ENCODE measurements around the gene COG3. TPM values are rescaled to one million over a fixed set of nuclear protein-coding genes. Genes with fewer than 3 reads are reported as not detected.

Gene COG3
- total and polyA plus RNA-seq, 10 of the 15 experiments (the other 5 are each of a cell fraction or from before 2014, with no cell fraction given), result 6.1 to 35.1 (median 22.6) TPM

- H3K9me3 ChIP-seq (replicated peaks; ENCODE audit: control insufficient read depth, insufficient read depth, low read length), result no peaks in the 10 kb centered on the region
- ChIA-PET POLR2A (interaction anchor here (0.6 to 2.5 kb wide), 8 partner anchors 23 to 708 kb away, joined by 3 to 6 read pairs (median 4); partner anchors contain the start of gene TPT1), RAD21 (ENCODE audit: unreplicated experiment) (interaction anchor here (1.4 kb wide), 1 partner anchor 25 kb away, joined by 5 read pairs; no protein-coding TSS in a partner anchor), SMC1A (ENCODE audit: uncharacterized antibody, unreplicated experiment) (interaction anchor here (1.0 to 1.9 kb wide), 7 partner anchors 11 to 283 kb away, joined by 3 to 5 read pairs (median 3); partner anchors contain the start of gene TPT1), CTCF (interaction anchor here (0.6 to 3.6 kb wide), 9 partner anchors 12 to 758 kb away, joined by 3 to 17 read pairs (median 3); no protein-coding TSS in a partner anchor)
- no peaks in the 10 kb centered on the region for H3K36me3 ChIP-seq (ENCODE audit: control insufficient read depth in 2 of 2, insufficient read depth in 2 of 2, low read length in 1 of 2)
- peak within 1 kb of the TSS; percentile 87 for H3K9ac ChIP-seq (ENCODE audit: control insufficient read depth, insufficient read depth, low read length)
- TSS peak; percentile 77 for BruUV-seq (replicated peaks)
- ATAC-seq (peak; percentile 96), DNase-seq (ENCODE audit: low read depth, low spot score) (peak; percentile 51), FAIRE-seq (no peak)
- peak within 1 kb of the TSS; percentile 83 for H3K4me3 ChIP-seq
- peak within 1 kb of the TSS; percentile 72 for H3K27ac ChIP-seq (ENCODE audit: control insufficient read depth, insufficient read depth)
- H3K79me2 ChIP-seq (ENCODE audit: control insufficient read depth, insufficient read depth, low read length), result peaks cover 23% of the 10 kb centered on the region
- H3K4me2 ChIP-seq (ENCODE audit: control insufficient read depth, insufficient read depth), result peak within 1 kb of the TSS; percentile 88
- H3K4me1 ChIP-seq (ENCODE audit: control insufficient read depth, insufficient read depth, low read length), result no peaks in the 10 kb centered on the region
- in situ Hi-C loops (cut with MboI), result no loop called here
- no peaks in the 10 kb centered on the region for H3K27me3 ChIP-seq (replicated peaks in 1 of 2; ENCODE audit: control insufficient read depth in 2 of 2, insufficient read depth in 2 of 2, low read length in 1 of 2)
- under 1% methylated on average over 62 of the region's 64 CpGs for WGBS (ENCODE audit: insufficient coverage, insufficient replicate concordance, low lambda C conversion rate, missing lambda C conversion rate)
- intact Hi-C loops (cut with micrococcal nuclease; ENCODE audit: unreplicated experiment), result loop anchor here (1.0 to 5.0 kb wide), 3 partner anchors 46 to 749 kb away; partner anchors contain the start of genes COG3 and TPT1
- peak within 1 kb of the TSS; percentile 91 for H2AFZ ChIP-seq (ENCODE audit: control insufficient read depth, low read depth, low read length)
- no peaks in the 10 kb centered on the region for H4K20me1 ChIP-seq (ENCODE audit: control insufficient read depth, insufficient read depth)
- TF ChIP-seq HDAC6 (IDR thresholded peaks at IDR 0.05; ENCODE audit: unreplicated experiment), result no peak
- TF ChIP-seq MEF2A (IDR thresholded peaks at IDR 0.05; ENCODE audit: insufficient read depth, low read depth, low read length), result no peak
- no peak for TF ChIP-seq IRF3 (IDR thresholded peaks at IDR 0.05)
- TF ChIP-seq GABPA (IDR thresholded peaks at IDR 0.05; ENCODE audit: low read depth), result no peak
- TF ChIP-seq CUX1 (IDR thresholded peaks at IDR 0.05; ENCODE audit: insufficient replicate concordance, low read depth, low read length), result no peak
- peak; percentile 31; the same call in 1 of the 2 replicates for TF ChIP-seq TAF1 (IDR thresholded peaks at IDR 0.05; ENCODE audit: borderline replicate concordance, low read depth, low read length)
- no peak for TF ChIP-seq HSF1 (IDR thresholded peaks at IDR 0.05; ENCODE audit: low read depth, low read length)
- no peak for TF ChIP-seq SKIL (IDR thresholded peaks at IDR 0.05; ENCODE audit: low read depth, poor library complexity, severe bottlenecking)
- no peak for TF ChIP-seq JUNB (IDR thresholded peaks at IDR 0.05)
- TF ChIP-seq SIN3A (IDR thresholded peaks at IDR 0.05; ENCODE audit: low read depth, low read length), result no peak
- TF ChIP-seq ZNF24 (IDR thresholded peaks at IDR 0.05), result 0 out of 2 replicates have a peak, but pooled peaks have one; percentile 18
- TF ChIP-seq CBX5 (IDR thresholded peaks at IDR 0.05; ENCODE audit: low read depth), result 0 out of 2 replicates have a peak, but pooled peaks have one; percentile 78
Measured at GRCh38 chr13:45417790-45418534, 46.8 kb upstream of the COG3 start, which contains the start of gene SLC25A30. Gene SLC25A30, minus strand, starts transcription at chr13:45418373. Its CDS starts 6,948 bp downstream, at chr13:45411425.
